ENCODE data around the gene ACACB. TPM values are rescaled to one million over a fixed set of nuclear protein-coding genes. Genes with fewer than 3 reads are reported as not detected.

Gene ACACB
- total and polyA plus RNA-seq, 2 donors from 2014 or later: 13.8 to 56.8 TPM

GRCh38 chr12:109292342-109292711 is 175.9 kb downstream of the ACACB start:
- no peak for FAIRE-seq
- no peak overlapping the region for H3K9ac ChIP-seq (ENCODE audit: low read length in 3 of 3)
- peaks cover 0 to 5% (median 0%) of the 10 kb centered on the region in 3 donors for H3K4me1 ChIP-seq (ENCODE audit: control insufficient read depth in 2 of 3, insufficient read depth in 2 of 3, low read depth in 1 of 3, low read length in 3 of 3)
- no peak overlapping the region for H3K4me3 ChIP-seq (ENCODE audit: low read length in 3 of 3)
- no peak for DNase-seq
- H3K36me3 ChIP-seq (ENCODE audit: control insufficient read depth in 2 of 3, insufficient read depth in 3 of 3, low read length in 3 of 3): no peaks in the 10 kb centered on the region
- no peaks in the 10 kb centered on the region for H3K27me3 ChIP-seq (ENCODE audit: control insufficient read depth, insufficient read depth, low read length)
- H3K9me3 ChIP-seq (ENCODE audit: control insufficient read depth in 2 of 3, insufficient read depth in 1 of 3, low read length in 3 of 3): no peaks in the 10 kb centered on the region
- no peak for TF ChIP-seq CTCF (IDR thresholded peaks at IDR 0.05; ENCODE audit: borderline replicate concordance, extremely low read depth, insufficient read depth)
- intact Hi-C loops (cut with DNase I): no loop called here
- H3K27ac ChIP-seq (ENCODE audit: low read depth in 2 of 2, low read length in 2 of 2): no peak overlapping the region

- intact Hi-C loops (cut with DNase I): no loop called here
- H3K4me3 ChIP-seq (ENCODE audit: low read length in 3 of 3): no peak overlapping the region
- H3K36me3 ChIP-seq (ENCODE audit: control insufficient read depth in 2 of 3, insufficient read depth in 3 of 3, low read length in 3 of 3): no peaks in the 10 kb centered on the region
- no peak overlapping the region for H3K9ac ChIP-seq (ENCODE audit: low read length in 3 of 3)
- H3K9me3 ChIP-seq (ENCODE audit: control insufficient read depth in 2 of 3, insufficient read depth in 1 of 3, low read length in 3 of 3): no peaks in the 10 kb centered on the region
- peaks cover 0 to 5% (median 0%) of the 10 kb centered on the region in 3 donors for H3K4me1 ChIP-seq (ENCODE audit: control insufficient read depth in 2 of 3, insufficient read depth in 2 of 3, low read depth in 1 of 3, low read length in 3 of 3)
- H3K27me3 ChIP-seq (ENCODE audit: control insufficient read depth, insufficient read depth, low read length): no peaks in the 10 kb centered on the region
- DNase-seq (no peak), FAIRE-seq (no peak)
- TF ChIP-seq CTCF (IDR thresholded peaks at IDR 0.05; ENCODE audit: borderline replicate concordance, extremely low read depth, insufficient read depth): no peak
- no peak overlapping the region for H3K27ac ChIP-seq (ENCODE audit: low read depth in 2 of 2, low read length in 2 of 2)
These were observed 176.7 kb downstream of the ACACB start for GRCh38 chr12:109293106-109293505.

- no peak for TF ChIP-seq CTCF (IDR thresholded peaks at IDR 0.05; ENCODE audit: borderline replicate concordance, extremely low read depth, insufficient read depth)
- intact Hi-C loops (cut with DNase I): no loop called here
- FAIRE-seq (no peak), DNase-seq (no peak)
- H3K9ac ChIP-seq (ENCODE audit: low read length in 3 of 3): no peak overlapping the region
- no peaks in the 10 kb centered on the region for H3K27me3 ChIP-seq (ENCODE audit: control insufficient read depth, insufficient read depth, low read length)
- no peaks in the 10 kb centered on the region for H3K36me3 ChIP-seq (ENCODE audit: control insufficient read depth in 2 of 3, insufficient read depth in 3 of 3, low read length in 3 of 3)
- H3K27ac ChIP-seq (ENCODE audit: low read depth in 2 of 2, low read length in 2 of 2): no peak overlapping the region
- H3K4me1 ChIP-seq (ENCODE audit: control insufficient read depth in 2 of 3, insufficient read depth in 2 of 3, low read depth in 1 of 3, low read length in 3 of 3): peaks cover 0 to 5% (median 0%) of the 10 kb centered on the region in 3 donors
- H3K9me3 ChIP-seq (ENCODE audit: control insufficient read depth in 2 of 3, insufficient read depth in 1 of 3, low read length in 3 of 3): no peaks in the 10 kb centered on the region
- H3K4me3 ChIP-seq (ENCODE audit: low read length in 3 of 3): no peak overlapping the region
These were observed 178.0 kb downstream of the ACACB start for GRCh38 chr12:109294286-109294796.
